Pons (tissue), 1 donor: ENCODE measurements around the gene SHH.
"Not testable (repeated sequence)": the region's sequence is repeated elsewhere in the genome, so short reads cannot be mapped to it uniquely, and the experiment has no call there.

Source experiments
- DNase-seq: peaks from one replicate; pipeline ENCODE4 v3.0.0-alpha.2; 2016; ENCODE audit warnings: low spot score

The SHH gene

GRCh38 chr7:155842496-155843265 is 30.4 kb upstream of the SHH start:
- DNase-seq: no peak

- no peak for DNase-seq
These were observed 28.6 kb upstream of the SHH start for GRCh38 chr7:155840909-155841308.

- no peak for DNase-seq
These were observed 28.1 kb upstream of the SHH start for GRCh38 chr7:155840262-155840885.

- DNase-seq: no peak
These were observed 27.2 kb upstream of the SHH start for GRCh38 chr7:155839461-155839860.

- not testable (repeated sequence) for DNase-seq
These were observed 26.0 kb upstream of the SHH start for GRCh38 chr7:155838312-155838711.

- no peak for DNase-seq
These were observed 24.8 kb upstream of the SHH start for GRCh38 chr7:155837126-155837479.

GRCh38 chr7:155836216-155837125 is 24.2 kb upstream of the SHH start:
- no peak for DNase-seq

GRCh38 chr7:155835446-155836215 is 23.4 kb upstream of the SHH start:
- no peak for DNase-seq

GRCh38 chr7:155834486-155835048 is 22.3 kb upstream of the SHH start:
- DNase-seq: no peak

- DNase-seq: no peak
These were observed 21.4 kb upstream of the SHH start for GRCh38 chr7:155833651-155834050.

- no peak for DNase-seq
These were observed 20.3 kb upstream of the SHH start for GRCh38 chr7:155832581-155832981.

- no peak for DNase-seq
These were observed 19.7 kb upstream of the SHH start for GRCh38 chr7:155831807-155832524.

- no peak for DNase-seq
These were observed 18.9 kb upstream of the SHH start for GRCh38 chr7:155830961-155831806.

- DNase-seq: no peak
These were observed 17.7 kb upstream of the SHH start for GRCh38 chr7:155829796-155830470.

- DNase-seq: no peak
These were observed 13.1 kb upstream of the SHH start for GRCh38 chr7:155825336-155825735.

- no peak for DNase-seq
These were observed 12.1 kb upstream of the SHH start for GRCh38 chr7:155824227-155824886.

GRCh38 chr7:155821851-155822250 is 9.6 kb upstream of the SHH start:
- no peak for DNase-seq

- no peak for DNase-seq
These were observed 8.5 kb upstream of the SHH start for GRCh38 chr7:155820788-155821187.

- DNase-seq: no peak
These were observed 8.0 kb upstream of the SHH start for GRCh38 chr7:155820246-155820645.
